Liver (tissue), 3 donors: ENCODE data around the gene OSTM1.

Source experiments
- RAD21 ChIP-seq, 2 donors: IDR thresholded peaks; 2 replicates each; pipeline ENCODE4 v1.6.1; 2016; ENCODE audit warnings: antibody characterized with exemption in 2 of 2, mild to moderate bottlenecking in 2 of 2
- TF ChIP-seq, protein P1 (sequence below): fragments of 150-350 bp; IDR thresholded peaks from 2 replicates; pipeline ENCODE4 v1.5.1; 2017; ENCODE audit warnings: improper control_type of control experiment, low read depth, low read length; ENCODE audit not compliant: missing input control
- donor health status: healthy.
- donor health status: healthy.

DNA sequence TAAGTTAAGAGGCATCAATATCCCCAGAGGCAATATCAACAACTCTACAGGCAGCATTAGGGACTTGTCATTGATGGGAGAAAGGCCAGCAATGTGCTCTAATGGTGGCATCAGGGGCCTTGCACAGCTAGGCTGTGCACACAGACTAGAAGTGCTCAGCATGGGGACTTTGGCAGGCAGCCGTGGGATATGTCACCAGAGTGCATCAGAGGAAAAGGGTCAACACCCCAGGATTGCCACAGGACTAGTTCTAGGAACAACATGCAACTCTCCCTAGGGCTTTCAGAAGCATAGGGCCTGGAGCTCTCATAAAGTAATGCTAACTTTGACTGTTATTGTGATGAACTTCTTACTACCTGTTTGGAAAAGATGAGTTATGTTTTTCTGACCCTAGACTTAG, 32.2 kb upstream of the OSTM1 start:
- TF ChIP-seq RAD21 (IDR thresholded peaks at IDR 0.05), result no peak
- TF ChIP-seq, protein P1, sequence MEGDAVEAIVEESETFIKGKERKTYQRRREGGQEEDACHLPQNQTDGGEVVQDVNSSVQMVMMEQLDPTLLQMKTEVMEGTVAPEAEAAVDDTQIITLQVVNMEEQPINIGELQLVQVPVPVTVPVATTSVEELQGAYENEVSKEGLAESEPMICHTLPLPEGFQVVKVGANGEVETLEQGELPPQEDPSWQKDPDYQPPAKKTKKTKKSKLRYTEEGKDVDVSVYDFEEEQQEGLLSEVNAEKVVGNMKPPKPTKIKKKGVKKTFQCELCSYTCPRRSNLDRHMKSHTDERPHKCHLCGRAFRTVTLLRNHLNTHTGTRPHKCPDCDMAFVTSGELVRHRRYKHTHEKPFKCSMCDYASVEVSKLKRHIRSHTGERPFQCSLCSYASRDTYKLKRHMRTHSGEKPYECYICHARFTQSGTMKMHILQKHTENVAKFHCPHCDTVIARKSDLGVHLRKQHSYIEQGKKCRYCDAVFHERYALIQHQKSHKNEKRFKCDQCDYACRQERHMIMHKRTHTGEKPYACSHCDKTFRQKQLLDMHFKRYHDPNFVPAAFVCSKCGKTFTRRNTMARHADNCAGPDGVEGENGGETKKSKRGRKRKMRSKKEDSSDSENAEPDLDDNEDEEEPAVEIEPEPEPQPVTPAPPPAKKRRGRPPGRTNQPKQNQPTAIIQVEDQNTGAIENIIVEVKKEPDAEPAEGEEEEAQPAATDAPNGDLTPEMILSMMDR, result no peak
